ENCODE measurements around the gene IL1RAPL2.

DNA sequence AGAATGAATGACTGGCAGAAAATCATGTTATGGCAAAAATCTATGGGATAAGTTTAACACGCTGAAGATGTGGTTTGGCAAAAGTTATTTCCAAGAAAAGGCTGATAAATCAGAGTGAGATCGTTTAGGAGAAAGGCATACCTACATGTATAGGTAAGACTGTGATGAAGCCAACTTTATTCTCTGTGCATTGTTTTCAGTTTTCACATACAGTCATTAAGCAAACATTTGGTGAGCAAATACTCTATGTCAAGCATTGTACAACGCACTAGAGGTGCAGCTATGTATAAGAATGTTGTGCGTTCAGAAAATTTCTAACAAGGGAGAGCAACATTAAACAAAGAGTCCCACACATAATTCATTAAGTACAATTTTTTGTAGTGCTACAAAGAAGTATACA, 532.8 kb downstream of the IL1RAPL2 start:
- TF ChIP-seq, protein P1, sequence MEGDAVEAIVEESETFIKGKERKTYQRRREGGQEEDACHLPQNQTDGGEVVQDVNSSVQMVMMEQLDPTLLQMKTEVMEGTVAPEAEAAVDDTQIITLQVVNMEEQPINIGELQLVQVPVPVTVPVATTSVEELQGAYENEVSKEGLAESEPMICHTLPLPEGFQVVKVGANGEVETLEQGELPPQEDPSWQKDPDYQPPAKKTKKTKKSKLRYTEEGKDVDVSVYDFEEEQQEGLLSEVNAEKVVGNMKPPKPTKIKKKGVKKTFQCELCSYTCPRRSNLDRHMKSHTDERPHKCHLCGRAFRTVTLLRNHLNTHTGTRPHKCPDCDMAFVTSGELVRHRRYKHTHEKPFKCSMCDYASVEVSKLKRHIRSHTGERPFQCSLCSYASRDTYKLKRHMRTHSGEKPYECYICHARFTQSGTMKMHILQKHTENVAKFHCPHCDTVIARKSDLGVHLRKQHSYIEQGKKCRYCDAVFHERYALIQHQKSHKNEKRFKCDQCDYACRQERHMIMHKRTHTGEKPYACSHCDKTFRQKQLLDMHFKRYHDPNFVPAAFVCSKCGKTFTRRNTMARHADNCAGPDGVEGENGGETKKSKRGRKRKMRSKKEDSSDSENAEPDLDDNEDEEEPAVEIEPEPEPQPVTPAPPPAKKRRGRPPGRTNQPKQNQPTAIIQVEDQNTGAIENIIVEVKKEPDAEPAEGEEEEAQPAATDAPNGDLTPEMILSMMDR (IDR thresholded peaks at IDR 0.05 in 4 of 5, conservative IDR thresholded peaks at IDR 0.05 in 1 of 5): no peak
- no peak for TF ChIP-seq POLR2A (IDR thresholded peaks at IDR 0.05)
